ENCODE measurements around the gene RDH11.
A peak's percentile ranks its signal among the peaks of the same experiment; 100 is the strongest.

- no peak for TF ChIP-seq ZBTB21 (tag by site-specific recombination; IDR thresholded peaks at IDR 0.05)
- peak; percentile 67 for TF ChIP-seq CTCF (tag by site-specific recombination; IDR thresholded peaks at IDR 0.05)
- no peak for TF ChIP-seq ZNF626 (tag by site-specific recombination; IDR thresholded peaks at IDR 0.05)
- no peak for TF ChIP-seq RBAK (tag by site-specific recombination; IDR thresholded peaks at IDR 0.05)
- no peak for TF ChIP-seq ZNF24 (tag by site-specific recombination; IDR thresholded peaks at IDR 0.05)
- TF ChIP-seq SP2 (tag by site-specific recombination; IDR thresholded peaks at IDR 0.05): peak; percentile 61
- TF ChIP-seq ZNF768 (tag by site-specific recombination; IDR thresholded peaks at IDR 0.05): no peak
- no peak for TF ChIP-seq MEIS1 (CRISPR knock-in tag; IDR thresholded peaks at IDR 0.05; ENCODE audit: borderline replicate concordance)
- no peak for TF ChIP-seq SETDB1 (IDR thresholded peaks at IDR 0.05; ENCODE audit: insufficient read length, low read length)
- TF ChIP-seq ZNF175 (tag by site-specific recombination; IDR thresholded peaks at IDR 0.05): no peak
- no peak for TF ChIP-seq ZSCAN16 (tag by site-specific recombination; IDR thresholded peaks at IDR 0.05)
- no peak; the same call in 1 of the 2 replicates for TF ChIP-seq ZSCAN18 (tag by site-specific recombination; IDR thresholded peaks at IDR 0.05)
- no peak for TF ChIP-seq ZNF785 (tag by site-specific recombination; IDR thresholded peaks at IDR 0.05)
- TF ChIP-seq PRDM1 (tag by site-specific recombination; IDR thresholded peaks at IDR 0.05): no peak
Observed at GRCh38 chr14:67674480-67675218, 20.9 kb downstream of the RDH11 start, which contains the start of gene VTI1B.

All from HEK293 (cell line).